ENCODE measurements around the gene FRMD5. TPM values are rescaled to one million over a fixed set of nuclear protein-coding genes. Genes with fewer than 3 reads are reported as not detected.

Gene FRMD5
- total RNA-seq, 1 donor from 2014 or later = 3.0 TPM

- TF ChIP-seq CTCF (conservative IDR thresholded peaks at IDR 0.05; ENCODE audit: low read depth, low read length) = no peak
- H3K4me3 ChIP-seq (ENCODE audit: low read depth, low read length) = no peak overlapping the region
These were observed 107.2 kb downstream of the FRMD5 start for GRCh38 chr15:44087578-44088465.

GRCh38 chr15:44084770-44085169, 110.3 kb downstream of the FRMD5 start:
- no peak for TF ChIP-seq CTCF (conservative IDR thresholded peaks at IDR 0.05; ENCODE audit: low read depth, low read length)
- DNase-seq (ENCODE audit: low read depth) = no peak
- H3K4me3 ChIP-seq (ENCODE audit: low read depth, low read length) = no peak overlapping the region

More at GRCh38 chr15:44087578-44088465, 107.2 kb downstream of the FRMD5 start:
- peak; percentile 68 for DNase-seq (ENCODE audit: low read depth)

- no peak for TF ChIP-seq CTCF (conservative IDR thresholded peaks at IDR 0.05; ENCODE audit: low read depth, low read length)
- DNase-seq (ENCODE audit: low read depth) = no peak
- no peak overlapping the region for H3K4me3 ChIP-seq (ENCODE audit: low read depth, low read length)
These were observed 110.9 kb downstream of the FRMD5 start for GRCh38 chr15:44084171-44084570.

- no peak for DNase-seq (ENCODE audit: low read depth)
- H3K4me3 ChIP-seq (ENCODE audit: low read depth, low read length) = no peak overlapping the region
- TF ChIP-seq CTCF (conservative IDR thresholded peaks at IDR 0.05; ENCODE audit: low read depth, low read length) = no peak
These were observed 112.4 kb downstream of the FRMD5 start for GRCh38 chr15:44082558-44083157.

- no peak for TF ChIP-seq CTCF (conservative IDR thresholded peaks at IDR 0.05; ENCODE audit: low read depth, low read length)
- no peak for DNase-seq (ENCODE audit: low read depth)
- no peak overlapping the region for H3K4me3 ChIP-seq (ENCODE audit: low read depth, low read length)
These were observed 113.8 kb downstream of the FRMD5 start for GRCh38 chr15:44081026-44082013.

- no peak overlapping the region for H3K4me3 ChIP-seq (ENCODE audit: low read depth, low read length)
- TF ChIP-seq CTCF (conservative IDR thresholded peaks at IDR 0.05; ENCODE audit: low read depth, low read length) = no peak
- DNase-seq (ENCODE audit: low read depth) = no peak
These were observed 119.5 kb downstream of the FRMD5 start for GRCh38 chr15:44075535-44075934.
